Vein endothelial cell (primary cell): ENCODE data around the gene CFAP299. TPM values are rescaled to one million over a fixed set of nuclear protein-coding genes. Genes with fewer than 3 reads are reported as not detected.

ENCODE experiments used
- total RNA-seq: library from RNA; depleted of rRNA; stranded (reverse); fragments of >200 nt; gene quantifications from 2 replicates; pipeline ENCODE4 v1.2.3, GENCODE V29; 2012

Gene CFAP299
- not detected in 2 replicates for total RNA-seq

DNA sequence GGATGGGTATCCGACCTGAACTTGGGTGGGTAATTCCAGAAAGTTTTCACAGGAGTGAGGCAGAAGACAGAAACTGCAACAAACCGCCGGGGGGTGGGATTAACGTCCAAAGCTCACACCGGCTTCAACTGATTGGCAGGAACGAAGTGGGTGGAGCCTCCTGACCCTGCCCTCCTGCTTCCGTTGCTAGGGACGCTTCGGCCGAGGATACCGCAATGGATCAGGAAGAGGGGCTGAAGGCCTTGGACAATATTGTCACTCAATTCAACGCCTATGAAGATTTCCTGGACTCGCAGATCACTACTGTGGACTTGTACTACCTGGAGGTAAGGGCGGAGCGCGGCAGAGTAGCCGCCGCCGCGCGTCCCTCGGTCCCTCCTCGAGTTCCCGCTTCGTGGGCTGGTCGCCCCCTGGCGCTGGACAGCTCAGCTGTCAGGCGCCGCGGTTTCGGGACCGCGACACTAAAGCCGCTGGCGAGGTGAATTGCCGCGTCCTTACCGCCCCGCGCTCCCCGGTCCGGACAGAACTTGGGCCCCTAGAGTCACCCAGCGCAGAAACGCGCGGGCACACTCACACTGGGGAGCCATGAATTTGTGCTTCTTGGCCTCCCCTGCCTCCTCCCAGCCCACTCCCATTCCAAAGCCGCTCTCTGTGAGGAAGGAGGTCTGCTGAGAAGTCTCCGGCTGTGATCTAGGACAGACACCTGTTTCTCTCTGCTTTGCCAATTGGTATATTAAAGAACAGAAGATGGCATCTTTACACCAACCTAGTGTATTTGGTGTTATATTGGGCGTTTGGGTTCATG, at the start of gene CFAP299:
Gene CFAP299 (plus strand): TSS at position 177 of the 805 bp plus-strand sequence.

Other genes with a start within 250 kb of the CFAP299 start
- gene PRDM8, start 138.2 kb upstream of the CFAP299 start, total RNA-seq, result 0.65 and 0.76 TPM in 2 replicates
- under 0.01 and 0.29 TPM in 2 replicates for gene FGF5, start 69.1 kb upstream of the CFAP299 start, total RNA-seq